IPS DF 6.9 (cell line): ENCODE data around the gene GATA2.

Experiments used
- DNase-seq: peaks from one replicate; pipeline ENCODE4 v3.0.0-alpha.2; 2013; ENCODE audit warnings: low read depth, low spot score
- H3K27ac ChIP-seq: one replicate; pipeline ENCODE4 v1.5.1; 2013; ENCODE audit warnings: low read length, control low read depth
- H3K27me3 ChIP-seq: 2 replicates; pipeline ENCODE4 v1.6.1; 2013; ENCODE audit warnings: mild to moderate bottlenecking, low read length; ENCODE audit not compliant: control insufficient read depth, insufficient read depth
- H3K36me3 ChIP-seq: 2 replicates; pipeline ENCODE4 v1.6.1; 2013; ENCODE audit warnings: low read length; ENCODE audit not compliant: control insufficient read depth, insufficient read depth
- H3K4me1 ChIP-seq: 2 replicates; pipeline ENCODE4 v1.6.1; 2013; ENCODE audit warnings: low read length; ENCODE audit not compliant: control insufficient read depth, insufficient read depth
- H3K4me3 ChIP-seq: 2 replicates; pipeline ENCODE4 v1.5.1; 2013; ENCODE audit warnings: mild to moderate bottlenecking, low read length
- H3K9me3 ChIP-seq: 2 replicates; pipeline ENCODE4 v1.6.1; 2013; ENCODE audit warnings: low read length, inconsistent platforms; ENCODE audit not compliant: control insufficient read depth, insufficient read depth
- WGBS: extraction: QIAGEN DNeasy Blood & Tissue Kit; methylation state at CpG from one replicate; pipeline ENCODE4 v1.1.7; 2013; ENCODE audit warnings: mixed read lengths, missing lambda C conversion rate; ENCODE audit not compliant: insufficient read length, insufficient coverage; 5-methylcytosine and 5-hydroxymethylcytosine counted together

The GATA2 gene

GRCh38 chr3:128517648-128518047 is 24.6 kb upstream of the GATA2 start:
- no peak overlapping the region for H3K4me3 ChIP-seq
- no peaks in the 10 kb centered on the region for H3K9me3 ChIP-seq
- no peak overlapping the region for H3K27ac ChIP-seq
- WGBS, result no CpG with 5 or more reads among the region's 4 CpGs
- no peaks in the 10 kb centered on the region for H3K4me1 ChIP-seq
- no peaks in the 10 kb centered on the region for H3K36me3 ChIP-seq
- H3K27me3 ChIP-seq, result no peaks in the 10 kb centered on the region
- no peak for DNase-seq

- Histone ChIP-seq H3K27ac (no peak overlapping the region), H3K9me3 (no peaks in the 10 kb centered on the region), H3K4me3 (no peak overlapping the region), H3K36me3 (no peaks in the 10 kb centered on the region), H3K27me3 (no peaks in the 10 kb centered on the region), H3K4me1 (no peaks in the 10 kb centered on the region)
- DNase-seq, result no peak
- no CpG with 5 or more reads among the region's 1 CpG for WGBS
These were observed 23.0 kb upstream of the GATA2 start for GRCh38 chr3:128515967-128516366.

GRCh38 chr3:128508852-128509251 is 15.9 kb upstream of the GATA2 start:
- Histone ChIP-seq H3K4me1 (no peaks in the 10 kb centered on the region), H3K4me3 (no peak overlapping the region), H3K27ac (no peak overlapping the region), H3K36me3 (no peaks in the 10 kb centered on the region), H3K9me3 (no peaks in the 10 kb centered on the region), H3K27me3 (no peaks in the 10 kb centered on the region)
- no peak for DNase-seq
- WGBS, result no CpG with 5 or more reads among the region's 5 CpGs

GRCh38 chr3:128506754-128507153 is 13.8 kb upstream of the GATA2 start:
- H3K27me3 ChIP-seq, result no peaks in the 10 kb centered on the region
- no CpG with 5 or more reads among the region's 2 CpGs for WGBS
- no peaks in the 10 kb centered on the region for H3K4me1 ChIP-seq
- no peak overlapping the region for H3K4me3 ChIP-seq
- no peaks in the 10 kb centered on the region for H3K36me3 ChIP-seq
- no peak for DNase-seq
- no peaks in the 10 kb centered on the region for H3K9me3 ChIP-seq
- H3K27ac ChIP-seq, result no peak overlapping the region

GRCh38 chr3:128505771-128506170 is 12.8 kb upstream of the GATA2 start:
- H3K9me3 ChIP-seq, result no peaks in the 10 kb centered on the region
- no peaks in the 10 kb centered on the region for H3K4me1 ChIP-seq
- no peaks in the 10 kb centered on the region for H3K27me3 ChIP-seq
- H3K27ac ChIP-seq, result no peak overlapping the region
- H3K36me3 ChIP-seq, result no peaks in the 10 kb centered on the region
- no CpG with 5 or more reads among the region's 3 CpGs for WGBS
- no peak for DNase-seq
- H3K4me3 ChIP-seq, result no peak overlapping the region

GRCh38 chr3:128504963-128505730 is 12.1 kb upstream of the GATA2 start:
- Histone ChIP-seq H3K4me1 (no peaks in the 10 kb centered on the region), H3K36me3 (no peaks in the 10 kb centered on the region), H3K4me3 (no peak overlapping the region), H3K27ac (no peak overlapping the region), H3K27me3 (no peaks in the 10 kb centered on the region), H3K9me3 (no peaks in the 10 kb centered on the region)
- WGBS, result no CpG with 5 or more reads among the region's 12 CpGs
- DNase-seq, result no peak

GRCh38 chr3:128504533-128504915 is 11.5 kb upstream of the GATA2 start:
- Histone ChIP-seq H3K4me1 (no peaks in the 10 kb centered on the region), H3K27ac (no peak overlapping the region), H3K4me3 (no peak overlapping the region), H3K27me3 (no peaks in the 10 kb centered on the region), H3K36me3 (no peaks in the 10 kb centered on the region), H3K9me3 (no peaks in the 10 kb centered on the region)
- no peak for DNase-seq
- no CpG with 5 or more reads among the region's 8 CpGs for WGBS

- H3K4me1 ChIP-seq, result no peaks in the 10 kb centered on the region
- DNase-seq, result no peak
- no CpG with 5 or more reads among the region's 10 CpGs for WGBS
- H3K36me3 ChIP-seq, result no peaks in the 10 kb centered on the region
- no peaks in the 10 kb centered on the region for H3K9me3 ChIP-seq
- H3K27me3 ChIP-seq, result no peaks in the 10 kb centered on the region
- no peak overlapping the region for H3K4me3 ChIP-seq
- no peak overlapping the region for H3K27ac ChIP-seq
These were observed 10.9 kb upstream of the GATA2 start for GRCh38 chr3:128503751-128504532.

GRCh38 chr3:128503164-128503651 is 10.2 kb upstream of the GATA2 start:
- no CpG with 5 or more reads among the region's 12 CpGs for WGBS
- no peak for DNase-seq
- no peak overlapping the region for H3K27ac ChIP-seq

GRCh38 chr3:128502712-128503111 is 9.7 kb upstream of the GATA2 start:
- Histone ChIP-seq H3K36me3 (no peaks in the 10 kb centered on the region), H3K27me3 (peaks cover 5% of the 10 kb centered on the region; the same call in 1 of the 2 replicates), H3K27ac (no peak overlapping the region), H3K9me3 (no peaks in the 10 kb centered on the region), H3K4me1 (no peaks in the 10 kb centered on the region), H3K4me3 (no peak overlapping the region)
- no CpG with 5 or more reads among the region's 5 CpGs for WGBS
- DNase-seq, result no peak

More at GRCh38 chr3:128503164-128503651, 10.2 kb upstream of the GATA2 start:
- Histone ChIP-seq H3K27me3 (peaks cover 4% of the 10 kb centered on the region; the same call in 1 of the 2 replicates), H3K4me3 (no peak overlapping the region), H3K9me3 (no peaks in the 10 kb centered on the region), H3K4me1 (no peaks in the 10 kb centered on the region), H3K36me3 (no peaks in the 10 kb centered on the region)
